ENCODE measurements around the gene MCOLN3.
A peak's percentile ranks its signal among the peaks of the same experiment; 100 is the strongest.
"Not testable (repeated sequence)": the region's sequence is repeated elsewhere in the genome, so short reads cannot be mapped to it uniquely, and the experiment has no call there.

MCOLN3 gene

DNA sequence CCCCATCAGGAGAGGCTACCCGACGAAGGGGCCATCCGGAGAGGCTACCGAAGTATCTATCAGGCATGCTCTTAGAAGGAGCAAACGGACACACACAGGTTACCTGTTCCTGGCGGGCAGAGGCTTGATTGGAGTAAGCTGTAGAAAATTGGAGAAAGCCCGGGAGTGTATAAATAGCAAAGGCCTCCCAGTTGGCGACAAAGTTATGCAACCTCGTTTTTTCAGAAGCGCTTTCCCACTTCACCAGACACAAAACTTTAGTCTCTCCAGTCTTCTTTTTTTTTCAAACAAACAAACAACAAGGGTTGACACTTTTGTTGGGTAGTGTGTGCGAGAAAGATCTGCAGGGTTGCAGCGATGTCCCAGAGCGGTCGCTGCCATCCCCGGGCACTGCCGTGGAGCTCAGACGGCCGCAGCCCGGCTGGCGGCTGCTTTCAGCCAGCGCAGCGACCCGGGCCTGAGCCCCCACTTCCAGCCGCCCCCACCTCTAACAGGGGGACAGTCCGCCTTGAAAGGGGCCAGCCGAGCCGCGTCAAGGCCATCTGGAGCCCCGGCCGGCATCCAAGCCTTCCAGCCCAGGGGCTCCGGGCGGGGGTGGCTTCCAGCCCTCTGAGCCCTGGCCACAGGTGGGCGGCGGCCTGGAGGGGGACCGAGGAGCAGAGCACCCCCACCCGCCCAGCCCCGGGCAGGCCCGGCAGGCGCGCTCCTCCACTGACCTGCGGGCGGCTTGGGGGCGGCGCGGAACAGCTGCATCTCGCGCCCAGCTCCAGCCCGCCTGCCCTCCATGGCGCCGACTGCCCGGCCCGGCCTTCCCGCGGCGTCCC is 616 bp downstream of the MCOLN3 start:
- DNase-seq = peak in 1 of 2 donors; percentile 25

DNA sequence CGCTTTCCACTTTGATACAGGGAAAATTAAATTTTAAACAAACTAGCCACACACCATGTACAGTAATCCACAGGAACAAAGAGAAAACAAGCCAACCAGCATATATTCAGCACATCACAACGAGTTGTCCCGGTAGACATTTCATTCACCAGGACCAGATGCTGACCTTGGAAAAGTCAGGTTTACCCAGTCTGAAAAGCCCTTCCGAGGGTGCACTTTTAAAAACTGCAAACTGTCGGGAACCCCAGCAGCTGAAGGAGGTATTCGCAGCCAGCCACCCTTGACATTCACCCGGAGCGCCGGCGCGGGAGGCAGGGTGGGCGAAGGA is 1.2 kb downstream of the MCOLN3 start:
- no peak for DNase-seq

DNA sequence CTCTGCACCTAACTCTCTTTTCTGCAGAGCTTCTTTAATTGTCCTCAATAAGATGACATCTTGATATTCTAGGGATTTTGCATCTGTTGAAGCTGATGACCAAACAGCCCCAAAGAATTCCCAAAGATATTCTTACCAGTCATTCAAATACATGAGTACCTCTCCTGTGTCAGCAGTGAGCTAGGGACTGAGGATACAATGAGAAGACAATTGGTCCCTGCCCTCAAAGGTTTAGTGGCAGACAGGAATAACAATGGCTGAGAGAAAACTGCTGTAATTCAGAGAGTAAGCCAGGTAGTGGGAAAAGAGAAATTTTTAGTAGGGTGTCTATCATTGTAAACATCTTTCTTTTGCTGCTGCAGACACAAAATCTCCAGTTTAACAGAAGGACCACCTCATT is 5.9 kb downstream of the MCOLN3 start:
- no peak for DNase-seq

DNA sequence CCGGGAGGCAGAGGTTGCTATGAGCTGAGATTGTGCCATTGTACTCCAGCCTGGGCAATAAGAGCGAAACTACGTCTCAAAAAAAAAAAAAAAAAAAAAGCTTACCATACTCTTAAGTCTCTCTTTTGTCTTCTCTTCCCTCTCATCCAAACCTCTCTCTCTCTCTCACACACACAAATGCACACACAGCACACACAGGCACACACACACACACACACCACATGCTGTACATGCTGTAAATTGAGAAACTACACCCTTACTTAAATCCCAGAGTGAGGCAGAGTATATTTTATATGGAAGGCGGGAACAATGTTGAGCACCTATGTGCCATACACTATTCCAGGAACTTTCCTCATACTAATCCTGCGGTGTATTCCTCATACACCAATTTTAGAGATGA is 6.5 kb downstream of the MCOLN3 start:
- DNase-seq = no peak

DNA sequence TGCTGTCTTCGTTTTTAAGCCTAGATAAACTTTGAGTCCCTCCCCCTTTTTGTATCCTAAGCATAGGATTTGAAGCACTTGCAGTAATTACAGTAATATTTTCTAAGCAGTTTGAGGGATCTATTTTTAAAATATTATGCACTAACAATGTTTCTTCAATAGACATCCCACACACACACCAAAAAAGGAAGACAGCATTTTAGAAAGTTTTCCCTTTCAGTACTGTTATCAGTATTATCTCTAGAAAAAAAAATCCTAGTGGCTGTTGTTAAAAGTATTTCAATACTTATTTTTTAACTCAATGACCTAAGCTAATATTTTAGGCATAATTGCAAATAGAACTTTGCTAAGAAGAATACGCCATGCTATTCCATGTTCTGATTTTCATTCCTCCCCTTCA is 15.1 kb downstream of the MCOLN3 start:
- DNase-seq = no peak

DNA sequence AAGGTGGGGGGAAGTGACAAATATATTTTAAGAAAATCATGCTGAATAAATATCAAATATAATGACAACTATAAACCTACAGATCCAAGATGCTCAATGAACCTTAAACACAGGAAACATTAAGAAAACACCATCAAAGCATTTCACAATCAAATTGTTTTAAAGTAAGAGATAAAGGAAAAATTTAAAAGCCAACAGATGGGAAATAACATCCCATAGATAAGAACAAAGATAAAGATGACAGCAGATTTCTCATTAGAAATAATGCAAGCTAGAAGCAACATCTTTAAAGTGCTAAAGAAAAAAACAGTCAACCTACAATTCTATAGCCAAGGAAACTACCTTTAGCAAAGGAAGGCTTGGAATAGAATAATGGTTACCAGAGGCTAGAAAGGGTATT is 17.8 kb downstream of the MCOLN3 start:
- no peak for DNase-seq

DNA sequence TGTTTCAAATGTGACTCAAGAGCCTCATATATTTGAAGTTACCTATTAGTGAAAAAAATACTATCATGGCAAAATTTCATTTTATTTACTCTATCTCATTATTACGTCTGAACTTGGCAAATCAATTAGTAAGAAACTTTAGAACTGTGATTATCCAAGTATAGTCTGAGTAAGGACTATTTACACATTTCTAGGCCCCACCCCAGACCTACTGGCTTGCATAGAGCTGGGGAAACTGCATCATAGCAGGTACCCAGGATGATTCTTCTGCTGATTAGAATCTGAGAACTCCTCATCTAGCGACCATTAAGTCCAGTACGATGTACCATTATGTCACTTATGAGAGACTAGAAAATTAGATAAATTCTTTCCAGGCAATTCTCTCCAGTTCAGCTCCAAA is 20.1 kb downstream of the MCOLN3 start:
- DNase-seq = no peak

DNA sequence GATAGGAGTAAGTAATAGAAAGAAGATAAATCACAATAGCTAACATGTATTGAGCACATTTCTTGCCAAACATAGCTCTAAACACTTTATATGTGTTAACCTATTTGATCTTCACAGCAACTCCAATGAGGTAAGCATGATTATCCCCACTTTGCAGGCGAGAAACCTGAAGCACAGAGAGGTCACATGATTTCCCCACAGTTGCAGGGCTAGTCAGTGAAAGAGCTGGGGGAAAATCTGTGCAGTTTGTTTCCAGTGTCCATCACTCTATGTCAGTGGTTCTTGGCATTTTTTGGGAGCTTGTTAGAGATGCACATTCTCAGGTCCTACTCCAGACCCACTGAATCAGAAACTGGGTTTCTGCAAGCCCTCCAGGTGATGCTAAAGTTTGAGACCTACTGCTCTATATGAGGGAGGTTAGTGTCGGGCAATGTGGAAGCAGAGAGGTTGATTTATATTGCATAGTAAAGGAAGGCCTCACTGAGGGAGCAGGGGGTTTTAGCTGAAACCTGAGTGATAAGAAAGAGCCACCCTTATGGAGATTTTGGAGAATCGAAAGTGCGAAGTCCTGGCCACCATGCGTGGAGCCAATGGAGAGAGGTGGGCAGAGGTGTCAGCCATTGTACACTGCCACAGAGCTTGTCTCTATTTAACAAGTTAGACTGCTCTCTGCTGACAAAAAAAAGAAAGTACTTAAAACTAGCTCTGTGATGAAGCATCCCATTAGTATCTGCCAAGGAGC is 20.9 kb downstream of the MCOLN3 start:
- DNase-seq = no peak

DNA sequence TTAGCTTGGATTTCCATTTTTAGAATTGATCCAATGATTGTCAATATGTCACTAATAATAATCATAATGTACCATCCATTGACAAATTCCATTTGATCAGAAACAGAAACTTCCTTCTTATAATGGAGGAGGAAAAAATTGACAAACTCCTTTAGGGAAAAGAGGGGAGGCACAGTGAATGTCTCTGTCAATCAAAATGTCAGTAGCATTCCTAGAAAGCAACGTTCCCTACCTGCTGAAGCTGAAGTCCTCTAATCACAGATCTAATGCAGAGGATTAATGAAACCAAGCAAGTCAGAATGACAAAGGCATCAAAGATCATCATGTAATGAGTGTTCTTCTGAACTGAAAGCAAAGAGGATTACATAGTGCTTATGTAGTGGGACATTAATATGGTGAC is 22.4 kb downstream of the MCOLN3 start:
- no peak for DNase-seq

DNA sequence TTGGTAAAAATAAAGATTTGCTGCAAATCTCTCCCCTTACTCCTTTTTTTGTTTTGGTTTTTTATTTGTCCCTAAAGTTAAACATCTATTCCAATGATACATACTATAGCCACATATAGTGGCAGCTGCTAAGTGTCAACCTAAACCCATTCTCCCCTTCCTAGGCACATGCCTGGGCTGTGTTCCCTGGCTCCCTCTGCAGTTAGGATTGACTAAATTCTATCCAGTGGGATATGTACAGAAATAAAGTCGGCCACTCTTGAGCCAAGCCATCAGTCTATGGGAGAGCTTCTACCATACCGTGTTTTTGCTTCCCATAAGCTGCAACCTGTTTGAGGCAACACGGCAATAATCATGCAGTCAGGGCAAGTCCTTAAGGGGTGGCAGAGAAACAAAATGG is 23.6 kb downstream of the MCOLN3 start:
- DNase-seq = no peak

DNA sequence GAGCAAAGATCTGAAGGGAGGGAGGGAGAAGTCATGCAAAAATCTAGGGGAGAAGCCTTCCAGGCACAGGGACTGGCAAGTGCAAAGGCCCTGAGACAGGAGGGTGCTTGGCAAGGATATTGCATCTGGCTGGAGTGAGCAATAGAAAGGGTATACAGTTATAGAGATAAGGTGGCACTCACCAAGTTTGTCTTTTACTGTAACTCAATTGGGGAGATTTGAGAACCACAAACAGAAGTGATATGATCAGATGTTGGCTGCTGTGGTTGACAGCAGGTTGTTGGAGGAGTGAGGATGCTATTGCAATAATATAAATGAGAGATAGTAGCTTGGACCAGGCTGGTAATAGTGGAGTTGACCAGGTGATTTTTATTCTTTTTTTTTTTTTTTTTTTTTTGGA is 25.6 kb downstream of the MCOLN3 start:
- no peak for DNase-seq

DNA sequence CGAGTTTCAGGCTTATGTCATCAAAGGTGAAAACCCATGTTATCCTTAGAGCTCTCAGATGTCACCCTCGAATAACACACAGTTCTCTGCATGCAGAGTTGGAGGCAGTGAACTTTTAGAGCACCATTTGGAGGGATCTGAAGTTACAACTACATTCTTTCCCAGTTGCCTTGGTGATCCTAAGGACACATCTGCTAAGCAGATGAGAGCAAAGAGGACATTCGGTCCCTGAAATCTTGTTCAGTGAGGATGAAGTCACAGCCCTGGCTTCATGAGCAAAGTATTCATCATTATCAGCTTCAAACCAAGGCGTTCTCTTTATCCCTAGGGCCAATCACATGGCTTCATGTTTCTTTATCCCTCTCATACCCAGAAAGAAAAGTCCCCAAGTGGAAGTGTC is 28.3 kb downstream of the MCOLN3 start:
- no peak for DNase-seq

DNA sequence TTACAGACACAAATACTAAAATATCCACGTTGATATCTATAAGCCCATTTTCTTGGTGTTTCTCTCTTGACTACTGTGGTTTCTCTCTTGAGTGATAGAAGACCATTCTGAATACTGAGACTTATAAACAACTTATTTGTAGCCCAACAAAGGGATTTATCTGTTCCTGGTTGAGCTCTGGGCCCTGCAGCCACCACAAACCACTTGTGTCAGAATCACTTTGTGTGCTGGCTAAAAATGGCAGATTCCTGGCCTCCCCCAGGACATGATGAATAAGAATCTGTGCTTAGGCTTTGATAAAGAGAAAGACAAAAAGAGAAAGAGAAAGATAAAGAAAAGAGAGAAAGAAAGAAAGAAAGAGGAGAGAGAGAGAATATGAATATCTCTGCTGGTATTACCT is 32.5 kb downstream of the MCOLN3 start:
- no peak for DNase-seq

DNA sequence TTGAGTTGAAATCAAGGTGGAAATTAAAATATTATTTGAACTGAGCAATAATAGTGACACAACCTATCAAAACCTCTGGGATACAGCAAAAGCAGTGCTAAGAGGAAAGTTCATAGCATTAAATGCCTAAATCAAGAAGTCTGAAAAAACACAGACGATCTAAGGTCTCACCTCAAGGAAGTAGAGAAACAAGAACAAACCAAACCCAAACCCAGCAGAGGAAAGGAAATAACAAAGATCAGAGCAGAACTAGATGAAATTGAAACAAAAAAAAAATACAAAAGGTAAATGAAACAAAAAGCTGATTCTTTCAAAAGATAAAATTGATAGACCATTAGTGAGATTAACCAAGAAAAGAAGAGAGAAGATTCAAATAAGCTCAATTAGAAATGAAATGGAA is 42.7 kb downstream of the MCOLN3 start:
- not testable (repeated sequence) for DNase-seq

DNA sequence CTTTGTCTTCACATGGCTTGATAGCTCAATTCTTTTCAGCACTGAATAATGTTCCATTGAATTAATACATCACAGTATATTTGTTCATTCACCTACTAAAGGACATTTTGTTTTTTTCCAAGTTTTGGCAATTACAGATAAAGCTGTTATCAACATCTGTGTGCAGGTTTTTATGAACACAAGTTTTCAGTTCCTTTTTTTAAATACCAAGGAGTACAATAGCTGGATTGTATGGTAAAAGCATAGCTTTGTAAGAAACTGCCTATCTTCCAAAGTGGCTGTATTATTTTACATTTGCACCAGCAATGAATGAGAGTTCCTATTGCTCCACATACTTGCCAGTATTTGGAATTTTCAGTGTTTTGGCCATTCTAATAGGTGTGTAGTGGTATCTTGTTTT is 46.6 kb downstream of the MCOLN3 start:
- no peak for DNase-seq

DNA sequence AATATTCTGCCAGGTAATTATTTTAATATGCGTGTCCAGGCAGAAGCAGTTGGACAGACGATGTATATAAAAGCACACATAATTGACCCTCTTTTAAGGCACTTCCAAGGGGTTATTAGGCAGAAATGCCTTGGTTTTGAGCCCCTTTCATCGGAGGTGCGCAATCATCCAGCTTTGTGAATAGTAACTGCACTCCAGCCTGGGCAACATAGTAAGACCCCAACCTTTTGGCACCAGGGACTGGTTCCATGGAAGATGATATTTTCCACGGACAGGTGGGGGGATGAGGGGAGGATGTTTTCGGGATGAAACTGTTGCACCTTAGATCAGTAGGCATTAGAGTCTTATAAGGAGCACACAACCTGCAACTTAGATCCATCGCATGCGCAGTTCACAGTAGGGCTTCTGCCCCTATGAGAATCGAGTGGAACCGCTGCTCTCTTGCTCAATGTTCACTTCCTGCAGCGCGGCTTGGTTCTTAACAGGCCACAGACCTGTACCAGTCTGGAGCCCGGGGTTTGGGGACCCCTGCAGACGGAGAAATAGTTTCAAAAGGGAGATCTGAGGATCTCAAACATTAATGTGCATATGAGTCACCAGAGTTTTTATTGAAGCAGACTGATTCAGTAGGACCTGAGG is 49.5 kb downstream of the MCOLN3 start:
- DNase-seq = peak; percentile 39 to 54

DNA sequence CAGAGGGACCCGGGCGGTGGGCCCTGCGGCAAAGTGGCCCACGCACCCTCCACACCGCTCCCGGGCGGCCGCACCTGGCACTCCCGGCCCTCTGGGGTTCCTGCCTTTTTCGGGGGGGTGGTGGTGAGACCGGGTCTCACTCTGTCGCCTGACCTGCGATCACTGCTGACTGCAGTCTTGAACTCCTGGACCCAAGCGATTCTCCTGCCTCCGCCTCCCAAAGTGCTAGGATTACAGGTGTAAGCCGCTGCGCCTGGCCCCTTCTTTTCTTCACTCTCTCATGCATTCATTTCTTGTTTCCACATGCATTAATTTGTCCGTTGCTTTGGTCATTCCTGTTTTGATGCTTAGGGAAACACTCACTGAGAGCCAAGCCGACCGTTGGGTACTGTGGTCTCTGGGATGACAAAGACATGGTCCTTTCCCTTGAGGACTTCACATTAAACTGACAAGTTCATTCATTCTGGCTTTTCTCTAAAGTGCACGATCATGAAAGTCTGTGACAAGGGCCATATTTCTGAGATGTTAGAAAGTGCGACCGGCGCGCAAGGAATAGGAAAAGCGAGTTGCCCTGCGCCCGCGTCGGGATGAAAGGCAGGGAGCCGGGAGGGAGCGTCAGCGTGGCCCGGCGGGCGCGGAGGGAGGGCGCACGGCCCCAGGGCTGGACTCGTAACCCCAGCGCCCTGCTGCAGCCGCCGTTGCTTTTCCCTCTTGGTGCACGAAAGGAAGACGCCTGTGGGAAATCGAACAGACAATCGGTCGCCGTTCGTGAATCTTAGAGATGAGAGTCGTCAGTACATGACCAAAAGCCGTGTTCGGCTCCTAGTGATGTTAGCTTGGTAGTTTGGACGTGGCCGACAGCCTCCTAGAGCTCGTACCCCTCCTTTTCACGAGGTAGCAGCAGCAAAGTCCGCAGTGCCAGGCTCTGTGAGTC is 50.4 kb downstream of the MCOLN3 start:
- DNase-seq = peak; percentile 26 to 33

DNA sequence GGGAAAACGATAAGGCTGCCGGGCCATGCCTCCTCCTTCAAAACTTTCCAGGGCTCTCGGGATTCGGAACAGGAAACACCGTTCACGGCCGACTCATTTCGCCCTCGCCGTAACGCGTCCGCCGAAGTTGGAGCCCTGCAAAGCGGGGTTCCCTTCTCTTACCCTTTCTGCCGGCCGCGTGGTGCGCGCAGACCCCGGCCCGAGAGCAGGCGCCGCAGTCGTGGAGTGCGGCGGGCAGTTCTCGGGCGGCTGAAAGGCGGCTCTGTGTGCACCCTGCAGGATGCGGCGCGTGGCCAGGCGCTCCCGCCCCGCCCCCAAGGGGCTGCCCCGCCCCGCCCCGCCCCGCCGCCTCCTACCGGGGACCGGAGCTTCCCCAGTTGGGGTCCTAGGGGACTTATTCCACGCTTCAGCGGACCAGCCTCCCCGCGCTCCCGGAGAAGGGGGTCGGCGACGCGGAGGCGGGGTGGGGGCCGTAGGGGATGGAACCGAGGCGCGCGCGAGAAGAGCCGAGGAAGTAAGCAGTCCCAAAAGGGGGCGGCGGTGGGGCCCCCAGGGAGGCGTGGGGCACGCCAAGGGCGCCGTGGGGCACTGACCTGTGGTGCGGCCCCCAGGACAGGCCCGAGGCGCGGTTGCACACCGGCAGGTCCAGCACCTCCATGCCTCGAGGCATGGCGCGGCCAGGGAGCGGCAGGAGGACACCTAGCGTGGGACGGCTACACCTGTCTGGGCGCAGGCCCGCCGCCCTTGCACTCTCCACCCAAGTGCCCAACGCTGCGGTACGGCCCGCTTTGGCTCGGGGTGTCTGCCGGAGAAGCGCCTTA is 51.2 kb downstream of the MCOLN3 start, which contains the start of gene MCOLN2:
MCOLN2 (minus strand) TSS at position 268 of the 821 bp plus-strand sequence; CDS start at position 27, 241 bp downstream.
- DNase-seq = peak; percentile 58 to 67

DNA sequence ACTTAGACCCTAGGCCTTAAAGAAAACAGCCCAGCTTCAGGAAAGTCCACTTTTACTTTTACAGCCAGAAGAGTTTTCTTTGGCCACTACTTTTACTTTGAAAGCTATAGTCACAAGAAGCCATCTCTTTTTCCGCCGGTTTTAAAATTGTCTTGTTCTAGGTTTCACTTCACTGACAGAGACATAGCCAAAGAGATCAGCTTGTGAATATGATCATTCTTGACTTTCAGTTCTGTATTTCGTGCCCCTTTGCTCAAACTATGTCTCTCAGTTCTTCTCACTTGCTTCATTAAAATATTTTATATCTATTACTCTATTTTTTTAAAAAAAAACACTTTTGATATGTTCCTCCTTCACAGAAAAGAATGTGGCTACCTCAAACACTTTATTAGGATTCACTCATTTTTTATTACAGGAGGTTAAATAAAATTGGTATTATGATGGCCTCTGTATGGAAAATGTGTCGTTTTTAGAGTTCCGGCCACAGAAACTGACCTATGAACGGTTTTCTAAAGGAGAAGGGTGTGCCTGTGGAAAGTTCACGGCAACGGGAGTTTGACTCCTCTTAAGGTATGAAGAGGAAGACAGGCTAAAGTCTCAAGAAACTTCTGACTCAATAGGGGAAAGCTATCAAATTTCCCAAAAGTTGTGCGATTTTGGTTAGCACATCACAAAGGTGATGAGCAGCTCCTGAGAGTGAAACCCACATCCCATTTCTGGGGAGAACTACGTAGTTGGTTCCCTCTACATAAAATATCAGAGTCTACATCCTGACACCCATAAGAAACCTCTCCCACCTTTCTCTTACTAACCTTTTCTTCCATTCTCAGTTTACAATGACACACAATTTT is 52.6 kb downstream of the MCOLN3 start:
- peak; percentile 18 to 27 for DNase-seq

DNA sequence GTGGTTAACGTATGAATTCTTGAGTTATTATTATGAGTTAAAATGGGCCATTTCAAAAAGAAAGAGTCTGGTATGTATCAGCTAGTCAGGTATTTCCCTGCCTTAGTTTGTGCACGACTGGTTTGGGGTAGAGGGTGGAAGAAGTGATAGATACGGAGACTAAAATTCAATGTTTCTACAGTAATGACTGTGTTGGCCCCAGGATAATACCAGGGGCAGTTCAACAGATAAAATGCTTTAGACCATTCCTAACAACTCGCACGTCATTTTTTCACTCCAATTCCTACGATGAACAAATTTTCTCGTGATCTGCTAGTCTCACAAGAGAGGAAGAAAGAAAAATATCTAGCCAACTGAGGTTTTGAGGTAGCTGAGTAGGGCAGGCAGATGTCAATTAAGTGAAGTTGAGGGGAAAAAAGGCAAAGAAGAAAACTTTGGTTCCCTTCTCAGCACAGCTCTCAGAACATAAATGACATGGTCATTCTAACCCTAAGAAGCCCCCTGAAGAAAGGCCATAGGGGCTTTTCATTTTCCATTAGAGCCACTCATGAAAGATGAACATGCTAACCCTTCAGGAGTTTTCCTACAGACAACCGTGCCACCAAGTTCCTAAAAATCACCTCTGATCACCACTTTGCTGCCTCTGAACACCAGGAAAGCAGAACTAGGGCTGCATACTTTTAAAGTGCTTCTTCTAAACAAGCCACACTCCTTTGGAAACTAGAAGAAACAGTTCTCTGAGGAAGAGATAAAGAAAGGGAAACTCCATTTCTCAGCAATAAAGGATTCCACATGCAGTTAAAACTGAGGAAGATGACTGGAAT is 57.0 kb downstream of the MCOLN3 start:
- DNase-seq = no peak
